K562 (cell line): ENCODE measurements around the gene PTPRB. TPM values are rescaled to one million over a fixed set of nuclear protein-coding genes. Genes with fewer than 3 reads are reported as not detected.

Source experiments
- ATAC-seq: fragments of 200-7000 bp; cut with Tn5 transposase; 3 replicates; pipeline ENCODE4 v1.9.1; 2020; ENCODE audit warnings: moderate library complexity
- BruUV-seq: library from RNA; stranded (reverse); fragments of 400-500 nt; replicated peaks from 2 replicates; lab custom pipeline; 2021; lab: Mats Ljungman, UMichigan
- CTCF ChIA-PET: fragments of 300-600 bp; formaldehyde crosslinking; extraction: SDS; loops from one replicate; lab custom pipeline; 2021; ENCODE audit warnings: low intra/inter-chr PET ratio; lab: Yijun Ruan, JAX
- POLR2A ChIA-PET: fragments of 300-600, 350-650 bp; sonication (Branson Sonifier 250); formaldehyde crosslinking; extraction: SDS; loops from one replicate; lab custom pipeline; 2021; ENCODE audit warnings: antibody characterized with exemption, inconsistent platforms; lab: Yijun Ruan, JAX
- DNase-seq, 4 experiments: peaks; one replicate each; pipeline versions ENCODE4 v3.0.0 to v3.0.0-alpha.2; 2011 to 2018; ENCODE audit warnings: low spot score in 3 of 4, mixed read lengths in 3 of 4; ENCODE audit errors: extremely low read depth in 1 of 4
- FAIRE-seq: peaks from 2 replicates; lab custom pipeline; 2011; peaks lifted over from hg19 to GRCh38; lab: Jason Lieb, UNC
- H2AFZ ChIP-seq: 2 replicates; pipeline ENCODE4 v1.6.0; 2011; ENCODE audit warnings: low read depth, low read length, control low read depth, inconsistent platforms
- H3K27ac ChIP-seq: fragments of 200-600 bp; 3 replicates; pipeline ENCODE4 v1.8.0; 2011; ENCODE audit warnings: low read depth, mild to moderate bottlenecking, control low read depth, inconsistent platforms, low read length, moderate library complexity, mixed read lengths; ENCODE audit errors: extremely low read depth
- H3K27me3 ChIP-seq, 2 experiments: fragments of 300-600 bp in 1 of 2; 2 replicates in 1 of 2; 3 replicates in 1 of 2; pipeline versions ENCODE4 v1.6.0 to v1.8.0; 2011; ENCODE audit warnings: inconsistent platforms in 2 of 2, low read length in 2 of 2, mild to moderate bottlenecking in 1 of 2, mixed read lengths in 1 of 2, moderate library complexity in 1 of 2; ENCODE audit not compliant: control insufficient read depth in 2 of 2, insufficient read depth in 2 of 2
- H3K36me3 ChIP-seq: fragments of 300-600 bp; 3 replicates; pipeline ENCODE4 v1.8.0; 2011; ENCODE audit warnings: mild to moderate bottlenecking, low read length, inconsistent platforms; ENCODE audit not compliant: control insufficient read depth, insufficient read depth
- H3K4me1 ChIP-seq, 2 experiments: fragments of 200-600 bp in 1 of 2; replicated peaks in 1 of 2; 2 replicates in 1 of 2; 3 replicates in 1 of 2; pipeline versions ENCODE4 v1.5.1 to v1.8.0; 2011; ENCODE audit warnings: inconsistent platforms in 2 of 2, low read length in 2 of 2, mild to moderate bottlenecking in 1 of 2, mixed read lengths in 1 of 2, moderate library complexity in 1 of 2; ENCODE audit not compliant: control insufficient read depth in 2 of 2, insufficient read depth in 2 of 2
- H3K4me2 ChIP-seq: 2 replicates; pipeline ENCODE4 v1.6.1; 2011; ENCODE audit warnings: low read length, control low read depth, inconsistent platforms, mixed read lengths; ENCODE audit not compliant: insufficient read depth
- H3K4me3 ChIP-seq: fragments of 200-600 bp; sonication (generic), shearing (Covaris generic); 2 replicates; pipeline ENCODE4 v1.5.1; 2016; ENCODE audit warnings: control low read depth, inconsistent platforms
- H3K79me2 ChIP-seq: fragments of 200-600 bp; 3 replicates; pipeline ENCODE4 v1.8.0; 2011; ENCODE audit warnings: low read length, inconsistent platforms; ENCODE audit not compliant: control insufficient read depth, insufficient read depth
- H3K9ac ChIP-seq, 2 experiments: 2 replicates each; pipeline versions ENCODE4 v1.6.0 to v1.6.1; 2011; ENCODE audit warnings: low read depth in 2 of 2, low read length in 2 of 2, control low read depth in 1 of 2, inconsistent platforms in 1 of 2, mild to moderate bottlenecking in 1 of 2, mixed read lengths in 1 of 2; ENCODE audit not compliant: insufficient read depth in 1 of 2
- H3K9me1 ChIP-seq: one replicate; pipeline ENCODE4 v1.6.0; 2011; ENCODE audit warnings: inconsistent platforms, mild to moderate bottlenecking, low read length, moderate library complexity; ENCODE audit not compliant: control insufficient read depth, insufficient read depth
- H3K9me3 ChIP-seq: replicated peaks from 2 replicates; pipeline ENCODE4 v1.5.1; 2011; ENCODE audit warnings: low read depth, low read length, inconsistent platforms; ENCODE audit not compliant: control insufficient read depth, insufficient read depth
- H4K20me1 ChIP-seq: replicated peaks from 2 replicates; pipeline ENCODE4 v1.6.1; 2011; ENCODE audit warnings: low read length, inconsistent platforms, mixed read lengths; ENCODE audit not compliant: control insufficient read depth, insufficient read depth
- CREB3L1 ChIP-seq: fragments of 450-650 bp; IDR thresholded peaks from 2 replicates; pipeline ENCODE4 v1.6.1; 2014; ENCODE audit warnings: low read depth, mild to moderate bottlenecking, moderate library complexity, borderline replicate concordance
- KDM1A ChIP-seq, 2 experiments: fragments of 450-650 bp; IDR thresholded peaks; 2 replicates each; pipeline ENCODE4 v1.6.1; 2016; ENCODE audit warnings: mild to moderate bottlenecking in 2 of 2
- MBD1 ChIP-seq: fragments of 250-450 bp; sonication (Bioruptor Pico); IDR thresholded peaks from 2 replicates; pipeline ENCODE4 v1.8.0; 2022; ENCODE audit warnings: inconsistent platforms
- MEIS2 ChIP-seq: fragments of 450-650 bp; IDR thresholded peaks from 2 replicates; pipeline ENCODE4 v1.6.1; 2014; ENCODE audit warnings: mild to moderate bottlenecking; ENCODE audit not compliant: partially characterized antibody
- PTRF ChIP-seq: fragments of 450-650 bp; IDR thresholded peaks from 2 replicates; pipeline ENCODE4 v1.6.1; 2016; ENCODE audit warnings: mild to moderate bottlenecking, missing genetic modification characterization, missing compliant biosample characterization
- SRSF7 ChIP-seq: fragments of 200-400 bp; formaldehyde crosslinking; optimal IDR thresholded peaks from 2 replicates; pipeline ENCODE3; 2017; ENCODE audit warnings: mild to moderate bottlenecking, low read depth, low read length
- WGBS: fragments of 100-300 bp; shearing (Covaris generic); methylation state at CpG from one replicate; pipeline ENCODE4 v1.1.6; 2016; ENCODE audit warnings: low coverage, mixed read lengths; ENCODE audit not compliant: insufficient coverage; ENCODE audit errors: missing lambda C conversion rate; 5-methylcytosine and 5-hydroxymethylcytosine counted together
- in situ Hi-C: fragments of 300-500 bp; cut with MboI; formaldehyde crosslinking; loops from 4 replicates; pipeline ENCODE4 v1.15.0; 2018; ENCODE audit warnings: inconsistent platforms, mixed read lengths
- intact Hi-C: fragments of 100-400 bp; cut with micrococcal nuclease; formaldehyde crosslinking; loops from 2 replicates; pipeline ENCODE4 v1.14.2; 2022
- polyA plus RNA-seq, 8 experiments: library from polyadenylated mRNA; depleted of rRNA in 4 of 8; stranded (reverse) in 5 of 8; unstranded in 3 of 8; fragments of >200 nt; fragmentation: Nextera tagmentation in 2 of 8; fragmentation: Illumina TruSeq in 1 of 8; extraction: Ambion mirVana in 2 of 8; extraction: Trizol in 1 of 8; gene quantifications; 2 replicates each; pipeline versions ENCODE4 v1.2.1 to v1.2.3, GENCODE V29; 2011 to 2014; ENCODE audit warnings: inconsistent platforms in 1 of 8, missing spikeins in 1 of 8
- total RNA-seq, 7 experiments: library from RNA; depleted of rRNA in 6 of 7; stranded (reverse); fragments of >200 nt in 6 of 7; fragmentation: Illumina TruSeq in 2 of 7; extraction: Trizol in 2 of 7; gene quantifications; 2 replicates each; pipeline versions ENCODE4 v1.2.1 to v1.2.3, GENCODE V29; 2011 to 2021; ENCODE audit warnings: low replicate concordance in 1 of 7
- TF ChIP-seq, protein P1 (sequence below): fragments of 450-650 bp; IDR thresholded peaks from one replicate; pipeline ENCODE4 v1.6.1; 2018; ENCODE audit warnings: mild to moderate bottlenecking, moderate library complexity; ENCODE audit not compliant: partially characterized antibody
- TF ChIP-seq, protein P2 (sequence below), 2 experiments: fragments of 450-650 bp; formaldehyde crosslinking in 1 of 2; IDR thresholded peaks; 2 replicates each; pipeline versions ENCODE4 v1.4.0 to v1.6.1; 2014 to 2020; ENCODE audit warnings: mild to moderate bottlenecking in 2 of 2, borderline replicate concordance in 1 of 2, low read depth in 1 of 2

Gene PTPRB
- total and polyA plus RNA-seq, 9 of the 15 experiments (the other 6 are each of a cell fraction or from before 2014, with no cell fraction given): 0.46 to 5.9 (median 3.1) TPM

- WGBS: 3% methylated on average over 3 of the region's 3 CpGs
- no TSS peak for BruUV-seq
- Histone ChIP-seq H2AFZ (no peak overlapping the region), H3K4me1 (no peaks in the 10 kb centered on the region; a peak in 1 of 5 replicates), H3K4me2 (no peak overlapping the region), H3K4me3 (no peak overlapping the region), H3K9me1 (no peaks in the 10 kb centered on the region), H3K79me2 (no peaks in the 10 kb centered on the region), H3K36me3 (no peaks in the 10 kb centered on the region), H4K20me1 (no peaks in the 10 kb centered on the region), H3K27me3 (no peaks in the 10 kb centered on the region), H3K9ac (no peak overlapping the region), H3K27ac (no peak overlapping the region), H3K9me3 (no peaks in the 10 kb centered on the region)
- ChIA-PET POLR2A (no interaction called here), CTCF (no interaction called here)
- in situ Hi-C loops: no loop called here
- intact Hi-C loops: no loop called here
- FAIRE-seq (no peak), ATAC-seq (no peak), DNase-seq (no peak)
- TF ChIP-seq, protein P1, sequence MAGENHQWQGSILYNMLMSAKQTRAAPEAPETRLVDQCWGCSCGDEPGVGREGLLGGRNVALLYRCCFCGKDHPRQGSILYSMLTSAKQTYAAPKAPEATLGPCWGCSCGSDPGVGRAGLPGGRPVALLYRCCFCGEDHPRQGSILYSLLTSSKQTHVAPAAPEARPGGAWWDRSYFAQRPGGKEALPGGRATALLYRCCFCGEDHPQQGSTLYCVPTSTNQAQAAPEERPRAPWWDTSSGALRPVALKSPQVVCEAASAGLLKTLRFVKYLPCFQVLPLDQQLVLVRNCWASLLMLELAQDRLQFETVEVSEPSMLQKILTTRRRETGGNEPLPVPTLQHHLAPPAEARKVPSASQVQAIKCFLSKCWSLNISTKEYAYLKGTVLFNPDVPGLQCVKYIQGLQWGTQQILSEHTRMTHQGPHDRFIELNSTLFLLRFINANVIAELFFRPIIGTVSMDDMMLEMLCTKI: no peak
- peak; percentile 11 for TF ChIP-seq MEIS2
- no peak for TF ChIP-seq MBD1 (CRISPR knock-in tag)
- TF ChIP-seq, protein P2, sequence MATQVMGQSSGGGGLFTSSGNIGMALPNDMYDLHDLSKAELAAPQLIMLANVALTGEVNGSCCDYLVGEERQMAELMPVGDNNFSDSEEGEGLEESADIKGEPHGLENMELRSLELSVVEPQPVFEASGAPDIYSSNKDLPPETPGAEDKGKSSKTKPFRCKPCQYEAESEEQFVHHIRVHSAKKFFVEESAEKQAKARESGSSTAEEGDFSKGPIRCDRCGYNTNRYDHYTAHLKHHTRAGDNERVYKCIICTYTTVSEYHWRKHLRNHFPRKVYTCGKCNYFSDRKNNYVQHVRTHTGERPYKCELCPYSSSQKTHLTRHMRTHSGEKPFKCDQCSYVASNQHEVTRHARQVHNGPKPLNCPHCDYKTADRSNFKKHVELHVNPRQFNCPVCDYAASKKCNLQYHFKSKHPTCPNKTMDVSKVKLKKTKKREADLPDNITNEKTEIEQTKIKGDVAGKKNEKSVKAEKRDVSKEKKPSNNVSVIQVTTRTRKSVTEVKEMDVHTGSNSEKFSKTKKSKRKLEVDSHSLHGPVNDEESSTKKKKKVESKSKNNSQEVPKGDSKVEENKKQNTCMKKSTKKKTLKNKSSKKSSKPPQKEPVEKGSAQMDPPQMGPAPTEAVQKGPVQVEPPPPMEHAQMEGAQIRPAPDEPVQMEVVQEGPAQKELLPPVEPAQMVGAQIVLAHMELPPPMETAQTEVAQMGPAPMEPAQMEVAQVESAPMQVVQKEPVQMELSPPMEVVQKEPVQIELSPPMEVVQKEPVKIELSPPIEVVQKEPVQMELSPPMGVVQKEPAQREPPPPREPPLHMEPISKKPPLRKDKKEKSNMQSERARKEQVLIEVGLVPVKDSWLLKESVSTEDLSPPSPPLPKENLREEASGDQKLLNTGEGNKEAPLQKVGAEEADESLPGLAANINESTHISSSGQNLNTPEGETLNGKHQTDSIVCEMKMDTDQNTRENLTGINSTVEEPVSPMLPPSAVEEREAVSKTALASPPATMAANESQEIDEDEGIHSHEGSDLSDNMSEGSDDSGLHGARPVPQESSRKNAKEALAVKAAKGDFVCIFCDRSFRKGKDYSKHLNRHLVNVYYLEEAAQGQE (IDR thresholded peaks at IDR 0.05; ENCODE audit: borderline replicate concordance): no peak
- TF ChIP-seq, protein P2 (CRISPR knock-in tag; IDR thresholded peaks at IDR 0.05; ENCODE audit: low read depth): no peak
- no peak for TF ChIP-seq SRSF7
- TF ChIP-seq PTRF (tag): no peak
- peak; percentile 31 to 41; a peak in 2 of 4 replicates for TF ChIP-seq KDM1A (IDR thresholded peaks at IDR 0.05)
- TF ChIP-seq CREB3L1: no peak
Measured at GRCh38 chr12:70485704-70486103, 151.5 kb downstream of the PTPRB start.
